Neural cell (in vitro differentiated cells): Measurements from ENCODE around the gene POLDIP3. TPM values are rescaled to one million over a fixed set of nuclear protein-coding genes. Genes with fewer than 3 reads are reported as not detected.

ENCODE experiments used
- H2AFZ ChIP-seq: fragments of 200-600, 300-800 bp; sonication (generic), shearing (Covaris generic); 2 replicates; pipeline ENCODE4 v1.6.0; 2014; ENCODE audit warnings: low read depth, mild to moderate bottlenecking, antibody characterized with exemption, low read length, moderate library complexity
- H3F3A ChIP-seq: fragments of 200-600 bp; shearing (Covaris generic); 2 replicates; pipeline ENCODE4 v1.6.1; 2016; ENCODE audit warnings: mild to moderate bottlenecking, moderate library complexity, mixed read lengths, antibody characterized with exemption, low read length; ENCODE audit not compliant: insufficient read depth, poor library complexity, severe bottlenecking
- H3K27ac ChIP-seq: fragments of 200-600, 300-800 bp; sonication (generic), shearing (Covaris generic); 2 replicates; pipeline ENCODE4 v1.5.1; 2014; ENCODE audit warnings: mild to moderate bottlenecking, low read length, moderate library complexity
- H3K27me3 ChIP-seq: fragments of 300-800, 200-600 bp; sonication (generic), shearing (Covaris generic); 2 replicates; pipeline ENCODE4 v1.6.0; 2014; ENCODE audit warnings: mild to moderate bottlenecking, low read depth, low read length, moderate library complexity; ENCODE audit not compliant: insufficient read depth
- H3K36me3 ChIP-seq: fragments of 300-800, 200-600 bp; sonication (generic), shearing (Covaris generic); 2 replicates; pipeline ENCODE4 v1.5.1; 2014; ENCODE audit warnings: mild to moderate bottlenecking, antibody characterized with exemption, low read length, moderate library complexity; ENCODE audit not compliant: insufficient read depth
- H3K4me2 ChIP-seq: fragments of 300-800, 200-600 bp; sonication (generic), shearing (Covaris generic); 2 replicates; pipeline ENCODE4 v1.6.0; 2014; ENCODE audit warnings: mild to moderate bottlenecking, low read length
- H3K4me3 ChIP-seq: fragments of 300-800, 200-600 bp; sonication (generic), shearing (Covaris generic); 2 replicates; pipeline ENCODE4 v1.5.1; 2014; ENCODE audit warnings: mild to moderate bottlenecking, low read length, moderate library complexity
- H3K79me2 ChIP-seq: fragments of 200-600 bp; shearing (Covaris generic); replicated peaks from 2 replicates; pipeline ENCODE4 v1.6.0; 2014; ENCODE audit warnings: mild to moderate bottlenecking, low read length, moderate library complexity; ENCODE audit not compliant: insufficient read depth
- H3K9ac ChIP-seq: fragments of 300-800, 200-600 bp; sonication (generic), shearing (Covaris generic); 2 replicates; pipeline ENCODE4 v1.6.1; 2016; ENCODE audit warnings: mild to moderate bottlenecking, low read length, mixed read lengths
- H3K9me2 ChIP-seq: fragments of 200-600 bp; shearing (Covaris generic); 2 replicates; pipeline ENCODE4 v1.6.1; 2016; ENCODE audit warnings: mild to moderate bottlenecking, low read length, mixed read lengths; ENCODE audit not compliant: insufficient read depth
- H3K9me3 ChIP-seq: fragments of 200-600, 300-800 bp; sonication (generic), shearing (Covaris generic); 2 replicates; pipeline ENCODE4 v1.6.1; 2016; ENCODE audit warnings: mild to moderate bottlenecking, mixed run types, low read length, moderate library complexity, mixed read lengths
- H4K20me1 ChIP-seq: fragments of 200-600 bp; shearing (Covaris generic); 2 replicates; pipeline ENCODE4 v1.6.1; 2016; ENCODE audit warnings: mild to moderate bottlenecking, mixed run types; ENCODE audit not compliant: insufficient read depth
- EP300 ChIP-seq: fragments of 450-650 bp; conservative IDR thresholded peaks from 2 replicates; pipeline ENCODE4 v1.6.1; 2014; ENCODE audit warnings: antibody characterized with exemption, mild to moderate bottlenecking, moderate library complexity; ENCODE audit not compliant: poor library complexity, severe bottlenecking
- EZH2 ChIP-seq: fragments of 200-600, 300-800 bp; shearing (Covaris generic), sonication (generic); IDR thresholded peaks from 2 replicates; pipeline ENCODE4 v1.6.1; 2014; ENCODE audit warnings: antibody characterized with exemption, low read length, borderline replicate concordance, mild to moderate bottlenecking; ENCODE audit not compliant: insufficient read depth, poor library complexity, severe bottlenecking
- MXI1 ChIP-seq: fragments of 450-650 bp; conservative IDR thresholded peaks from 2 replicates; pipeline ENCODE4 v1.6.1; 2014; ENCODE audit warnings: antibody characterized with exemption, mild to moderate bottlenecking; ENCODE audit not compliant: poor library complexity, severe bottlenecking
- POLR2AphosphoS5 ChIP-seq: IDR thresholded peaks from 2 replicates; pipeline ENCODE4 v1.6.1; 2012
- RAD21 ChIP-seq: fragments of 450-650 bp; conservative IDR thresholded peaks from 2 replicates; pipeline ENCODE4 v1.6.1; 2014; ENCODE audit warnings: antibody characterized with exemption, mild to moderate bottlenecking, moderate library complexity
- SMC3 ChIP-seq: fragments of 450-650 bp; conservative IDR thresholded peaks from 2 replicates; pipeline ENCODE4 v1.6.1; 2014; ENCODE audit warnings: antibody characterized with exemption, mild to moderate bottlenecking, moderate library complexity; ENCODE audit not compliant: poor library complexity
- TAF1 ChIP-seq: IDR thresholded peaks from 2 replicates; pipeline ENCODE4 v1.6.1; 2012; ENCODE audit warnings: low read depth
- polyA plus RNA-seq: library from polyadenylated mRNA; depleted of rRNA; stranded (reverse); fragments of >200 nt; gene quantifications from 2 replicates; pipeline ENCODE4 v1.2.3, GENCODE V29; 2014
- TF ChIP-seq, protein P1 (sequence below): fragments of 450-650 bp; IDR thresholded peaks from 2 replicates; pipeline ENCODE4 v1.5.1; 2014; ENCODE audit warnings: antibody characterized with exemption, mild to moderate bottlenecking, moderate library complexity; ENCODE audit not compliant: poor library complexity, severe bottlenecking
- TF ChIP-seq, protein P2 (sequence below): IDR thresholded peaks from 2 replicates; pipeline ENCODE4 v1.6.1; 2012; ENCODE audit warnings: borderline replicate concordance

POLDIP3 gene
- polyA plus RNA-seq, 1 donor from 2014 or later, result 56.9 TPM

DNA sequence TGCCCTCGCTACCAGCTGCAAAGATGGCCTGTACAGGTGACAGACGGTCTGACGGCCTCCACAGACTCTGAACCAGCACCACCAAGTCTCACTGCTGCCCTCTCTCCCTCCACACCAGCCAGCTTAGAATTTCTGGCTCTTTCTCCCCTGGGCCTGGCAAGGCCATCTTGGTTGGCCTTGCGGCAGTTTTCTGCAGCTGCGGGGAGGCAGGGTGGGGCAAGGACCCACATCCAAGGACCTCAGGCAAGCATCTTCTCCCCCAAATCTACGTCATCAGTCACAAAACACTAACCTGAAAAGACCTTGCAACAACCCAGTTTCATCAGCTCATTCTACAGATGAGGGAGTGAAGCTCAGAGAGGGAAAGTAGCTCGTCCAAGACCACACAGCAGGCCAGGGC, 11.7 kb upstream of the POLDIP3 start:
- Histone ChIP-seq H4K20me1 (no peaks in the 10 kb centered on the region), H3F3A (no peaks in the 10 kb centered on the region), H3K36me3 (no peaks in the 10 kb centered on the region), H3K9me2 (no peaks in the 10 kb centered on the region), H2AFZ (no peak overlapping the region), H3K9me3 (no peaks in the 10 kb centered on the region), H3K27me3 (no peaks in the 10 kb centered on the region), H3K9ac (no peak overlapping the region), H3K4me2 (no peak overlapping the region), H3K27ac (no peak overlapping the region), H3K79me2 (no peaks in the 10 kb centered on the region), H3K4me3 (no peak overlapping the region)
- TF ChIP-seq, protein P1, sequence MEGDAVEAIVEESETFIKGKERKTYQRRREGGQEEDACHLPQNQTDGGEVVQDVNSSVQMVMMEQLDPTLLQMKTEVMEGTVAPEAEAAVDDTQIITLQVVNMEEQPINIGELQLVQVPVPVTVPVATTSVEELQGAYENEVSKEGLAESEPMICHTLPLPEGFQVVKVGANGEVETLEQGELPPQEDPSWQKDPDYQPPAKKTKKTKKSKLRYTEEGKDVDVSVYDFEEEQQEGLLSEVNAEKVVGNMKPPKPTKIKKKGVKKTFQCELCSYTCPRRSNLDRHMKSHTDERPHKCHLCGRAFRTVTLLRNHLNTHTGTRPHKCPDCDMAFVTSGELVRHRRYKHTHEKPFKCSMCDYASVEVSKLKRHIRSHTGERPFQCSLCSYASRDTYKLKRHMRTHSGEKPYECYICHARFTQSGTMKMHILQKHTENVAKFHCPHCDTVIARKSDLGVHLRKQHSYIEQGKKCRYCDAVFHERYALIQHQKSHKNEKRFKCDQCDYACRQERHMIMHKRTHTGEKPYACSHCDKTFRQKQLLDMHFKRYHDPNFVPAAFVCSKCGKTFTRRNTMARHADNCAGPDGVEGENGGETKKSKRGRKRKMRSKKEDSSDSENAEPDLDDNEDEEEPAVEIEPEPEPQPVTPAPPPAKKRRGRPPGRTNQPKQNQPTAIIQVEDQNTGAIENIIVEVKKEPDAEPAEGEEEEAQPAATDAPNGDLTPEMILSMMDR, result no peak
- TF ChIP-seq TAF1, result no peak
- no peak for TF ChIP-seq MXI1

DNA sequence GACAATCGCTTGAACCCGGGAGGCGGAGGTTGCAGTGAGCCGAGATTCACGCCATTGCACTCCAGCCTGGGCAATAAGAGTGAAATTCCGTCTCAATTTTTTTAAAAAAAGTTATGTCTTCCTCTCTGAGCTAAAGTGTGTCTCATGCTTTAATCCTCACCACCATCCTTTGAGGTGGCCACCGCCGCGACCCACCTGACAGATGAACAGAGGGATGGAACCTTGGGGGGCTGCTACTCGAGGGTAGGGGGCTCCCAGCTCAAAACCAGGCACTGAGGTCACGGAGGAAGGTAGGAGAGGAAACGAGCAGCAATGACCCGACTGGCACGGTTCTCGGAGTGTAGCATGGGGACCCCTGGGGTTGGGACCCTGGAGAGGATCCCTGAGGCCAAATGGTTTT, 10.7 kb upstream of the POLDIP3 start:
- TF ChIP-seq, protein P2, sequence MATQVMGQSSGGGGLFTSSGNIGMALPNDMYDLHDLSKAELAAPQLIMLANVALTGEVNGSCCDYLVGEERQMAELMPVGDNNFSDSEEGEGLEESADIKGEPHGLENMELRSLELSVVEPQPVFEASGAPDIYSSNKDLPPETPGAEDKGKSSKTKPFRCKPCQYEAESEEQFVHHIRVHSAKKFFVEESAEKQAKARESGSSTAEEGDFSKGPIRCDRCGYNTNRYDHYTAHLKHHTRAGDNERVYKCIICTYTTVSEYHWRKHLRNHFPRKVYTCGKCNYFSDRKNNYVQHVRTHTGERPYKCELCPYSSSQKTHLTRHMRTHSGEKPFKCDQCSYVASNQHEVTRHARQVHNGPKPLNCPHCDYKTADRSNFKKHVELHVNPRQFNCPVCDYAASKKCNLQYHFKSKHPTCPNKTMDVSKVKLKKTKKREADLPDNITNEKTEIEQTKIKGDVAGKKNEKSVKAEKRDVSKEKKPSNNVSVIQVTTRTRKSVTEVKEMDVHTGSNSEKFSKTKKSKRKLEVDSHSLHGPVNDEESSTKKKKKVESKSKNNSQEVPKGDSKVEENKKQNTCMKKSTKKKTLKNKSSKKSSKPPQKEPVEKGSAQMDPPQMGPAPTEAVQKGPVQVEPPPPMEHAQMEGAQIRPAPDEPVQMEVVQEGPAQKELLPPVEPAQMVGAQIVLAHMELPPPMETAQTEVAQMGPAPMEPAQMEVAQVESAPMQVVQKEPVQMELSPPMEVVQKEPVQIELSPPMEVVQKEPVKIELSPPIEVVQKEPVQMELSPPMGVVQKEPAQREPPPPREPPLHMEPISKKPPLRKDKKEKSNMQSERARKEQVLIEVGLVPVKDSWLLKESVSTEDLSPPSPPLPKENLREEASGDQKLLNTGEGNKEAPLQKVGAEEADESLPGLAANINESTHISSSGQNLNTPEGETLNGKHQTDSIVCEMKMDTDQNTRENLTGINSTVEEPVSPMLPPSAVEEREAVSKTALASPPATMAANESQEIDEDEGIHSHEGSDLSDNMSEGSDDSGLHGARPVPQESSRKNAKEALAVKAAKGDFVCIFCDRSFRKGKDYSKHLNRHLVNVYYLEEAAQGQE, result no peak
- TF ChIP-seq SMC3 (no peak), TAF1 (no peak), RAD21 (no peak)
- Histone ChIP-seq H3K9me2 (no peaks in the 10 kb centered on the region), H4K20me1 (no peaks in the 10 kb centered on the region)

DNA sequence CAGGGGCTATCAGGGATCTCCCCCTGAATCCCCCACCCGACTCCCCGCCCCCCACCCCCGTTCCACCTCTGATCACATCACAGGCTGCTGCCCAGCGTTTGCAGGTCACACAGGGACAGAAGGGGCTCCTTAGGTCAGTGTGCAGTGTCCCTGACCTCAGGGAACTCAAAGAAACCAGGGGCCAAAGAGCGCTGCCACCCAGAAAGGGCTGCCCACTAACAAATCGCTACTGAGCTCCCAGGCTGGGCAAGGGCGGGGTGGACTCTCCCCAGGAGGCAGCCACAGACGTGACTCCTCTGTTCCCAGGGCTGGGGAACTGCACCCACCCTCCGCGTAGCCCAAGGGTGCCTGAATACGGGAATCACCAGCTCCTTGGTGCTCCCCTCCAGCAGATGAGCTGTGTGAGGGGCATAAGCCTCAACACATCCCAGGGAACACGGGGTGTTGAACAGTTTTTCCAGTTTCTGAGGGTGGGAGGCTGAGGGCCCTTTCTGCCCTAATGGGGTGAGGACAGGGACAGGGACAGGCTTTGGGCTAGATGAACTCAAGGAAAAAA, 9.9 kb upstream of the POLDIP3 start:
- no peaks in the 10 kb centered on the region for H3K36me3 ChIP-seq
- H3K27ac ChIP-seq, result no peak overlapping the region

More for the DNA sequence above, 10.7 kb upstream of the POLDIP3 start:
- no peak overlapping the region for H3K4me2 ChIP-seq
- H3K36me3 ChIP-seq, result no peaks in the 10 kb centered on the region
- no peak overlapping the region for H2AFZ ChIP-seq
- H3F3A ChIP-seq, result no peaks in the 10 kb centered on the region
- H3K9ac ChIP-seq, result no peak overlapping the region
- no peaks in the 10 kb centered on the region for H3K9me3 ChIP-seq
- no peak overlapping the region for H3K27ac ChIP-seq
- no peaks in the 10 kb centered on the region for H3K79me2 ChIP-seq
- H3K27me3 ChIP-seq, result no peaks in the 10 kb centered on the region
- H3K4me3 ChIP-seq, result no peak overlapping the region

More for the DNA sequence above, 9.9 kb upstream of the POLDIP3 start:
- Histone ChIP-seq H3K9me3 (no peaks in the 10 kb centered on the region), H3K27me3 (no peaks in the 10 kb centered on the region), H4K20me1 (no peaks in the 10 kb centered on the region), H3K4me2 (no peak overlapping the region), H3K9me2 (no peaks in the 10 kb centered on the region), H3K79me2 (no peaks in the 10 kb centered on the region), H3K9ac (no peak overlapping the region), H3K4me3 (no peak overlapping the region), H2AFZ (no peak overlapping the region), H3F3A (no peaks in the 10 kb centered on the region)
- TF ChIP-seq POLR2AphosphoS5 (no peak), SMC3 (no peak), MXI1 (no peak), RAD21 (no peak), TAF1 (no peak), EZH2 (no peak), EP300 (no peak)
- TF ChIP-seq, protein P1, result no peak
- TF ChIP-seq, protein P2, result no peak
